ENCODE data around the gene RASGRF1.
"Not testable (repeated sequence)": the region's sequence is repeated elsewhere in the genome, so short reads cannot be mapped to it uniquely, and the experiment has no call there.

Gene RASGRF1

DNA sequence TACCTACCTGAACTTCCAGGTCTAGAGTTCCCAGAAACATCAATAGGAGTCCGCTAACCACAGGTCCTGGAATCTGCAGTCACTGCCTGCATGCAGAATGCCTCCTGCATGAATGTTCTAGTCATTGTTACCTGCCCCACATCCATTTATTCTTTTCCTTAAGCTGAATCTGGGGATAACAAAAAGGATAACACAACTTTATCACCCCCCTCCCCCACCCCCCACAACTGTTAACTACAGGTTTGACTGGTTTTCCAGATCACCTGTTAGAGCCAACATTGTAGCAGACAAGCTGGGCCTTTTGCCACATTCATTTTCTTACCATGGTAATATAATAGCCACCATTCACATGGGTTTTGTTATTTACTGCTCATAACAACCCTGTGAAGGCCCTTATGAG is 141.1 kb downstream of the RASGRF1 start:
- DNase-seq, result no peak

DNA sequence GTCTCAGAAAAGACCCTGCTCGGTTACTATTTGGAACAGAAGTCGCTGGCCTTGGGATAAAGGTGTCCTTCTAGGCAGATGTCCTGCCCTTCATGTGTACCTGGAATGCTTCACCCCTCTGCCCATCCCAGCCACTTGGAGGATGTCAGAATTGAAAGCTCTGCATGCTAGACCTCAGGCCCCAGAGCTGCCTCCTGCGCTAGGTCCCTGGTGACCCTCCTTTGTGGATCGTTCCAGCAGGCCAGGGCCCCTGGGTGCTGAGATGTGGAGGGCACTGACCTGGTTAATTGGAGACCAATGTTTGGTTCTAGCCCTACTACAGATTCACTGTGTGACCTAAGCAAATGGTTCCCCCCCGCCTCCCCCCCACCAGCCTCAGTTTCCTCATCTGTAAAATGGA is 143.1 kb downstream of the RASGRF1 start:
- no peak for DNase-seq

DNA sequence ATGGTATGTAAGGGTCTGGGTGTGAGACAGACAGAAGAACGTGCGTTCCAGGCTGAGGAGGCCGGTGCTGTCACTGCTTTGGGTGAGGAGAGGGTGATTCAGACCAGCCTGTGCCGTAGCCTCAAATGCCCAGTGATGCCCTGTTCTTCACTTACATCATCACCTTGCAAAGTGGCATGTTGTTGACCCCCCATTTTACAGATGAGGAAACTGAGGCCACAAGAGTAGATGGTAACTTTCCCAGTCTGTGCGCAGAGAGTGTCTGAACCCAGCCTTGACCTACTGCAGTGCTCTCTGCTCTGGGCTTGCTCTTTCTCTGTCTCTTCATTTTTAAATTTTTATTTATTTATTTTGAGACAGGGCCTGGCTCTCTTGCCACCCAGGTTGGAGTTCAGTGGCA is 144.1 kb downstream of the RASGRF1 start:
- no peak for DNase-seq

DNA sequence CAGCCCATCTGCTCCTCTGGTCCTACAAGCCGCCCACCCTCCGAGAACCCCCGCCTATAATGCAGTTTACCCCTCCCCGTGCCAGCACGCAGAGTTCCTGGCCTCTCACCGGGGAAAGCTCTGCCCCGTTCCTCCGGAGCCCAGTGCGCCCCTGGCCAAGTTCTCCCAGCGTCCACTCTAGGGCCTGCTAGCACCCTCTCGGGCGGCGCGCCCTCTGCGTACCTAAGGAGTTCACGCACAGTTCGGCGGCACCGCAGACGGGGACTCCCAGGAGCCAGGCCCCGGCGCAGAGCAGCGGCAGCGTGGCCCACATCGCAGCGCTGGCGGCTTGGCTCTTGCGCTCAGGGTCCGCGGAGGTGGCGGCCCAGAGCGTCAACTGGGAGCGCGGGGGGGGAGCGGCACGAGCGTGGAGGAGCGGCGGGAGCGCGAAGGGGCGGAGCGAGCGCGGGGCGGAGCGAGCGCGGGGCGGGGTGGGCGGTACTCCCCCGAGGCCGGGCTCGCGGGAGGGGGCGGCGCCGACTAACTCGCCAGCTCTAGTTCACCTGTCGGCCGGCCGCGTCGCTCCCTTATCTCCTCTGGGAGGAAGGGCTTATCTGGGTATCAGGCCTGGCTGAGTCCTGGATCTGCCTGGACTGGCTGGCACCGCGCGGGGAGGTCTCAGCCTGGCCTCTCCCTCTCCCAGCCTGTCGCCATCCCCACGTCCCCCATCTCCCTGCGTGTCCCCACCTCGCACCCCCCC is 145.7 kb downstream of the RASGRF1 start, which contains the start of gene CTSH:
Gene CTSH, minus strand, starts transcription at position 378 of the 739 bp plus-strand sequence. Its CDS starts 65 bp downstream, at position 313.
- DNase-seq, result peak; percentile 51

DNA sequence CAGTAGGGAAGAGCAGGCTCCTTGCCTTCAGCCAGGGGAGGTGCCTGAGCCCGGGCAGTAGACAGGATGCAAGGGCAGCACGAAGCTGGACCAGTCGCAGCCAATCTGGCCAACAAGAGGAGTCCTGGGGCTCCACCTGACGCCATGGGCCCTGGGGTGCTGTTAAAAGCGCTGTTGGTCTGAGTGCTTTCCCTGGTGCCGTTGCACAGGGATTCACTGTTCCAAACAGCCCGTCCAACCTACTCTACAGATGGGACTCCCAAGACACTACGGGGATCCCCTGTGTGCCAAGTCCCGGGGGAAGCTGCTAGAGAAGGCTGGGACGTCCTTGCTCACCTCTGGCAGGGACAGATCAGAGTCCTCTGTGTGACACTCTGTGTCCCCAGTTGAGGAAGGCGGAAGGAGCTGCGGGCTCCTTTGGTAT is 146.4 kb downstream of the RASGRF1 start:
- no peak for DNase-seq

DNA sequence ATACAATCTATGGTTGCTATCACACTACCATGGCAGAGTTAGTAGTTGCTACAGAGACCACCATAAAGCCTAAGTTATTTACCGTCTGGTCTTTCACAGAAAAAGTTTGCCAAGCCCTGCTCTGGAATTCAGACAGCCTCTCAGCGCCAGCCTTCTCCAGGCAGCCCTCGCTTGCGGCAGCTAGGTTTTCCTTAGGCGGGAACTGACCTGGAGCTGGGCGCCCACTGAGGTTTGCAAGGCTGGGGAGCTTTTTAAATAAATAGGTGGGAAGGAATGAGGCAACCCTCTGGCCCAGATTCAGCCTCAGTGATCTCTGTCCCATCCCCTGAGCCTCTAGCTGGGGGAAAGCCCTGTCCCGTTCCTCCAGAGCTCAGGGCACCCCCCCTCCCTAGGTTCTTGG is 146.9 kb downstream of the RASGRF1 start:
- no peak for DNase-seq

DNA sequence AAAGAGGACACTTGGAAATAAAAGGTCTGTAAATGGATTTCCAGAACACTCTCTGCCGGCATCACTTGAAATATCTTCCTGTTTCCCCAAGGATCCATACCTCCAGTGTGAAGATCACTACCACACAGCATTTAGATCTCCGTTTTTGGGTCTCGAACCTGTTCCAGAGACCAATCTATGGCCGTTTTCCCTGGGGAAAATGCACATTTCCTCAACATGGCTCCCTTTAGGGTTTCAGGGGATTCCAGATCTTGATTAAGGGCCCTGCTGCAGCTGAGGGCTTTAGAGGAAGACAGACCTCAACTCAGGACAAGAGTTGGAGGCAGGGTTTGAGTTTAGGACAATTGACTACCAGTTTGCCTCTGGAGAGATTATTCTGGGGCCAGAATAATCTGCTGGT is 147.8 kb downstream of the RASGRF1 start:
- DNase-seq, result no peak

DNA sequence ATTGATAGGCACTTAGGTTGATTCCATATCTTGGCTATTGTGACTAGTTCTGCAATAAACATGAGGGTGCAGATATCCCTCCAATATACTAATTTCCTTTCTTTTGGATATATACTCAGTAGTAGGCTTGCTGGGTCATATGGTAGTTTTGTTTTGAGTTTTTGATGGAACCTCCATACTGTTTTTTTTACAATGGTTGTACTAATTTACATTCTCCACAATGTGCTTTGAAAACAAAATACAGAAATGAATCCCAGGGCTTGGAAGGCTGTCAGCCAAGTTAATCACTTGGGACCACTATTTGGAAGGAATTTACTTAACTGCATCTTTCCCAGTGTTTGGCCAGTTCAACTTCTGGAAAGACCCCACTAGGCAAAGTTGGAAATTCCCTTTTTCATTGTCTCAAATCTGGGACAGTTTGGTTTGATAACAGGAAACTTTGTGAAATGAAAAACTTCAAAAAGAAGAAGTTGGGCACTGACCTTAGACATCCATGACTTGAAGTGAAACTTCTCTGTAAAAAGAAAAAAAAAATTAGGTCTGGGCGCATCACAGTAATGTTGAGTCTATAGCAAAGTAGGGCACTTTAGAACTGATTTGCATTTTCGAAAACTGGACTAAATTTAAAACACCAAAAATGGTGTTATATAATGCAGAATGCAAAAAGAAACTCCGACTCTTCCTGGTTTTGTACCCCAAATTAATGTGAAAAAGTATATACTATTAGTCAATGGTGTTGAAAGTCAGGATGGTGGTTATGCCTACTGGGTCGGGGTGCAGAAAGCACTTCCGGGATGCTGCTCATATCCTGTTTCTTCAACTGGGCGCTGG is 151.7 kb downstream of the RASGRF1 start:
- DNase-seq, result no peak

DNA sequence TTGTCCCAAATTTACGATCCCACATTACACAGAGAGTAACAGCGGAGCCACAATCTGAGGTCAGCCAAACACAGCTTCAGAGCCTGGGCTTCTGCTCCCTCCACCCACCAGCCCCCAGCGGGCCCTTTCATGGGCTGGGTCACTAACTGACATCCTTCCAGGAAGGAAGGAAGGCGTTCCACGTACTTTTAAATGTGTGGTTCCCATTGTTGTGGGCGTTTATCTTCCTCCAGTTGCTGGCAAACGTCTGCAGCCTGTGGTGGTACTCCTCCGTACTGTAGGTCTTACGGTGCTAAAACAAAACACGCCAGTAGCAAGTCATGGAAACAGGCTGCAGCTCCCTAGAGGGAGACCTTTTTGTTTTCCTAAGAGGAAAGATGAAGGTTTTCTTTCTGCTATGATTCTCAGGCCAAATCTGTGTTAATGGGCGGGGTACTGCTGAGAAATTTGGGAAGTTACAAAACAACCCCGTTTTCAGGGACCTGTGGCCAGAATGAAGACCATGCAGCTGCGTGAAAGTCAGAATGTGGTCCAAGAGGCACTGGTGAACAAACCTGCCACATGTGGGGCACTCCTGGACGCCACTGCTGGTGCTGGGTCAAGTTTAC is 153.3 kb downstream of the RASGRF1 start:
- no peak for DNase-seq

DNA sequence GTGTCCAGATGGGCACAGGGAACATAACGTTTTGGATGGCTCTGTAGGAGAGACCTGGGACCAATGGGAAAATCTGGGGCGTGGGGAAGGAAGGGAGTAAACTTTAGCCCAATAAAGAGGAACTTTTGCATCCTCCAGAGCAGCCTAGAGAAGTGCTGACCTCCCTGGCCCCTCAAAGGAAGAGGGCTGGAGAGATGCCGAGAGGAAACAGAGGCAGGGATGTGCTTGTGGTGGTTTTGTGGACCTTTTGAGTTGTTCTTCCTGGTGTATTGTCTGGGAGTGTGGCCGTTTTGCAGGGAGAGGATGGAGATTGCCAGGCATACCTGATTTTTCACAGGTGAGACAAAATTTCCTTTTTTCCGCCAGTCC is 155.9 kb downstream of the RASGRF1 start:
- DNase-seq, result no peak

DNA sequence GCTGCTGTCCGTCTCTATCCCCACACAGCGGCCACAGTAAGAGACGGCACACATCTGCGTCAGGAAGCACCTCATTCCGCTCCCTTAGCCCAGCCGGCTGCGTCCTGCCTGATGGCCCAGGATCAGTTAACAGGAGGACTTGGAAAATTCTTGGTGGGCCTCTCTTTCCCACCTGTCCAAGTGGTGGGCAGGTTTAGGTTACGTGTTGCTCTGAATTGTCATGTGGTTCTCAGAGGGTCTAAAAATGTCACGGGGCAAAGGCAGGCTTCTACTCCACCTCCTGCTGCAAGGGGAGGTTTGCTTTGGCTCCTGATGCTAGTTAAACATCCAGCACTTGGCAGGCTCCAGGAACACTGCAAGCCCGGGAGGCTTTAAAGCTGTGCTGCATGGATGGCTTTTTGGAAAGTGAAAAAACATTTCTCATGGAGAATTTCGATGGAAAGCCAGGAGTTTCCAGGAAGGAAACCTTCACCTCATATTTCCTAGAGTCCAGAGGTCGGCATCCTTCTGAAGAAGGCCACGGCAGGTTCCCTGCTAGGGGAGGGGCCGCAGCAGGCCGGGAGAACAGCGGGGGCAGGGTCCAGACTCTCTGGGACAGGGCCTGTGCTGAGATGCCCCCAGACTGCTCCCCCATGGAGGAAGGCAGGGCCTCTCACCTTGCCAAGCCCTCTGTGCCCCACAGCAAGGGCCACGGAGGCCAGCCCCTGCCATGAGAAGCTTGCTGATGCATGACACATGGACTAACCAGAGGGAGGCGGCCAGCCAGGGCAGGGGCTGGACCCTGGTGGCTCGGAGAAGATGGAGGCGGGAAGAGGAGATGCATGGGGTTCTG is 156.5 kb downstream of the RASGRF1 start:
- DNase-seq, result no peak

DNA sequence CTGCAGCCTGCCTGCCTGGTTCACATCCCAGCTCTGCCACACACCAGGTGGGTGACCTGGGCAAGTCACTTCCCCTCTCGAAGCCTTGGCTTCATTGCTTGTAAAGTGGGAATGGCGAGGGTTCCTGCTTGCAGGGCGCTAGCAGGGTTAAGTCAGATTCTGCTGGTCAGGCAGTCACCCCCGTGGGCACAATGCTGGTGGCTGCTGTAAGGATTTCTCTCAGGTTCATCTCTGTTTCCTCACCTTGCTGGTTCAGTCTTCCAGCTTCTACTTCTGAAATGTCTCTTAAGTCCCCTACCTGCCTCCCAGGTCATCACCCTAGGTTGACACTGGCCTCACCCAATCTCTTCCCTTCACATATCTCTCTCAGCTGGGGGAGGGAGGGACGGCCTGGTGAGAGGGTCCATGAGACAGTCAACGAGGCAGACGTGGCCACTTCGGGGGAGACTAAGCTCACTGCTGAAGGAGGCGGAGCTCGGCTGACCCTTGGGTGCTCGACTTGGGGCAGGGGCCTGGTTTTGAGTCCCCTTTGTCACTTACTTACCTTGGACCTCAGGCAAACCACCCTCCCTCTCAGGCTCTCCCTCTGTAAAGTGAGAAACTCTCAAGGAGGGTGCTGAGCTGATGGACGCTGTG is 157.3 kb downstream of the RASGRF1 start:
- DNase-seq, result no peak

DNA sequence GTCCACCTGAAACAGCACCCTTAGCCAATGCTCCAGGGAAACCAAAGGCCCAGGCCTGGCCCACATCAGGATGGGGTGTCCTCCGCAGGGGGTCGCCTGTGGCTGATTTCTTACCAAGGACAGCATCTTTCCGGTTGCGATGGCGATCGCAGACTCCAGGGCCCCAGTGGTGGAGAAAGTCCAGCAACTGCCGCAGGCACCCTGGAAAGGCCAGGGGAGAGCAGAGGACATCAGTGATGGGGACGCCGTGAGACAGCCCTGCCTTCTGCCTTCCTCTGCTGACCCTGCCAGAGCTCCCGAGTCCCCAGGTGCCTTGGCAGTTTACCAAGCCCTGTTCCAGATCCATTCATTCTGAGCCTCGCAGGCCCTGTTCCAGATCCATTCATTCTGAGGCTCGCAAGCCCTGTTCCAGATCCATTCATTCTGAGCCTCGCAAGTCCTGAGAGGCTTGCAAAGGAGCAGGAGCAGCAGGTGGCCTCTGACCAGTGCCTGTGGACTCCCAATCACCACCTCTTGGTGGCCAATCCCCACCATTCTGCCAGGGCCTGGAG is 158.2 kb downstream of the RASGRF1 start:
- no peak for DNase-seq

DNA sequence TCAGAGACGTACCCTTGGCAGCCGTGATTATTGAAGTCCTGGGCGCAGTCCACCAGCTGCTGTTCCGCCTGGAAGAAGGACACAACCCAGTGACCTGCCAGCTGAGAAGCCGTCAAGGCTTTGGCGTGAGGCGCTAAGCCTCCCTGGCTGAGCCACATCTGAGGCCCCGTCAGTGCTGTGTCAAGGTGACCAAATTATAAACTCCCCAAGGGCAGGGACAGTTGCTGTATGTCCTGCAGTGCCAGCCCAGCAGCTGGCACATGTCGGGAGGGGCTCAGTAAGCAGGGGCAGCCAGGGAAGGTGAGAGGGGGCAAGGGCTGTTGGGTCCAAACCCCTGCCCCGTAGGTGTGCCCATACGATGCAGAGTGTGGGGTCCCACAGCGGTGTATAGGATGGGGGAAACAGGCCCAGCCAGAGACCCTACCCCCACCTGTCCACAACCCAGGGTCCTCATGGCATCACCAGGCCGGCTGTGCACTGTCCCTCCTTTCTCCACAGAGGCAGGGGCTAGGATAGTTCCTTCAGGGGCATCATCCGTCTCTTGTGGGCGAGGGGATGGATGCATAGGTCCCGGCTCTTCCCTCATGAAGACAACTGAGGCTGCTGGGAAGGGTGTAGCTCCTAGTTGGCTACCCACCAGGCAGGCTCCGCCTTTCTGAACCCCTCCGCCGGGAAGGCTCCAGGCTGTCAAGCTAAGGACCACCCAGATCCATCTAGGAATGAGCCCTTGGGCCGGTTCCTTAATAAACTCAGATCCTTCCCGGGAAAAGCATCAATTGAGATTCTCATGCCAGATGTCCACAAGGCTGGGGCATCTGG is 158.9 kb downstream of the RASGRF1 start:
- no peak for DNase-seq

DNA sequence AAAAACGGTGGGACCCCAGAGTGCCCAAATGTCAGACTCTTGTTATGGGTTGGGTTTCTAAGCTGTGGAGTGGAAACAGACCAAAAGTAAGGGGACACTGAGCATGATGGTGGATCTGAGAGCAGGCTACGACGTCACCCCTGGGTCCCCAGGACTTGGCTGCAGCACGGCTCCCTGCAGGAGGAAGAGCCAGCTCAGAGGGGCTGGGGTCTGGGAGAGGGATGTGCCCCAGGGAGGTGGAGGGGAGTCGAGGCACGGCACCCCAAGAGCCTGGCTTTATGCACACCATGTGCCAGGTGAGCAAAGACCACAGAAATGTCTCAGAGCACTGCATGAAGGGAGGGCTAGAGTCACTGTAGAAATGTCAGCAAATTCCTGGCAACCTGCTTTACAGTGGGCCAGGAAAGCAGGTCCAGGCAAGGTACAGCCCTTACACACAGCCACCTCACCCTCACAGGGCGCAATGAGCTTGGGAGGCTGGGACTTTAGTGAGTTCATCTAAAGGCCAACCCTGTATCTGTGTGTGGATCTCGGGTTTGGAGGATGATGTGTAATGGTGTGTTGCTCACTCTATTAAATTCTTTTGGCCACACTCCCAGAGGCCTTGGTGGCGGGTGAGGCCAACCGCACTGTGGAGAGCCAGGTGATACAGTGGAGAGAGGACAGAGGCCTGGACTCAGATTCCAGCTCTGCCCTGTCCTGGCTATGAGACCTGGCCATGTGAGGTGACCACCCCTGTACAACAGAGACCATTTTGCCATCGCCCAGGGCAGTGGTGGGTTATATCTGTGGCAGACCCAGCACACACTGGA is 159.8 kb downstream of the RASGRF1 start:
- no peak for DNase-seq

DNA sequence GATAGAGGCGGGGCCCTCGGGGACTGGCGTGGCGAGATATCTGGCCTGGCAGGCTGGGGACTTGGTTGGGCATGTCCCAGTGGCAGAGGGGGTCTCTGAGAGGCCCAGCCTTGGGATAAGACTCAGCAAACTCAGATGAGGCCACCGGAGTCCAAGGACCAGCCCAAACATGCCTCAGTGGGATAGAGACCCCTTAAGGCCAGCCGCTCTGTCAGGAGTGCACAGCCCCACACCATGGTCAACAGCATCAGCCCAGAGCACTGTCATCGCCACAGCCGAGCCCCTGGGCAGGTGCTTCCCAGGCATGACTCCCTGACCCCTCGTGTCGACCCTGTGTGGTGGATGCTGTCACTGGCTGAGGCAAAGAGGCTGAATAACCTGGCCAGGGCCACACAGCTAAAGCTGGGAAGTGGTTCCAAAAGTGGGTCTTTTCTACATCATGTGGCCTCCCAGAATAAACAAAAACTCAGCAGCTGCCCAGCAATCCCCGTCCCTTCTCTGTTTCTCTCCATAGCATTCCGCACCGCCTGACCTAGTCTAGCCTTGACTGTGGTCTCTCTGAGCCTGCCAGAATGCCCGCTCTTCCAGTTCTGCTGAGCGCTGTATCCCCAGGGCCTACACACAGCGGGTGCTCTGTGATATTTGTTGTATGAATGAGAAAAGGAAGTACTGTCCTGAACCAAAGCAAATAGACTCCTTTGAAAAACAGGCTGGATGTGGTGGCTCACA is 160.9 kb downstream of the RASGRF1 start:
- no peak for DNase-seq

DNA sequence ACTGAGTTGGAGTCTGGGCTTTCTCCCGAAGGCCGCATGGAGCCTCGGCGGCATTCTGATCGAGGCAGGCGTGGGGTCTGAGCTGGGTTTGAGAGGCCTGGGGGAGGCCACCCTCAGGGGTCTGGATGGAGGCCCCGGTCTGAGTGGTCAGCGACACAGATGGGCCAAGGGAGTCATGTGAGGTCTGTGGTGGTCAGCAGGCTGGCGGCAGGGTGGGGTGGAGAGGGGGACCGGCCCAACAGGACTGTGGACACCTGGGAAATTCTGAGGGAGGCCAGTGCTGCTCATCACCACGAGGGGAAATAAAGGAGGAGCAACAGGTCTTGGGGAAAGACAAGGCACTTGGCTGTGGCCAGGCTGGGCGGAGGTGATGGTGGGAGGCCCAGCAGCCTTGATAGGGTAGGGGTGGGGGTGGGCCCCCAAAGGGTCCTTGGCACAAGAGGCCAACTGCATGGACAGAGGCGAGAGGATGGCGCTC is 161.9 kb downstream of the RASGRF1 start:
- no peak for DNase-seq

DNA sequence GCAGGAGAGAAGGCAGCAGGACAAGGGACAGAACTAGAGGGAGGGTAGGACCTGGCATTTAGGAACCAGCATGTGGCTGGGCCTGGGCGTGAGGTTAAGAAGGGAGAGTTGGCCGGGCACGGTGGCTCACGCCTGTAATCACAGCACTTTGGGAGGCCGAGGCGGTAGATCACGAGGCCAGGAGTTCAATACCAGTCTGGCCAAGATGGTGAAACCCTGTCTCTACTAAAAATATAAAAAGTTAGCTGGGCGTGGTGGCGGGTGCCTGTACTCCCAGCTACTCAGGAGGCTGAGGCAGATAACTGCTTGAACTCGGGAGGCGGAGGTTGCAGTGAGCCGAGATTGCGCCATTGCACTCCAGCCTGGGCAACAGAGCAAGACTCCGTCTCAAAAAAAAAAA is 162.4 kb downstream of the RASGRF1 start:
- DNase-seq, result not testable (repeated sequence)

DNA sequence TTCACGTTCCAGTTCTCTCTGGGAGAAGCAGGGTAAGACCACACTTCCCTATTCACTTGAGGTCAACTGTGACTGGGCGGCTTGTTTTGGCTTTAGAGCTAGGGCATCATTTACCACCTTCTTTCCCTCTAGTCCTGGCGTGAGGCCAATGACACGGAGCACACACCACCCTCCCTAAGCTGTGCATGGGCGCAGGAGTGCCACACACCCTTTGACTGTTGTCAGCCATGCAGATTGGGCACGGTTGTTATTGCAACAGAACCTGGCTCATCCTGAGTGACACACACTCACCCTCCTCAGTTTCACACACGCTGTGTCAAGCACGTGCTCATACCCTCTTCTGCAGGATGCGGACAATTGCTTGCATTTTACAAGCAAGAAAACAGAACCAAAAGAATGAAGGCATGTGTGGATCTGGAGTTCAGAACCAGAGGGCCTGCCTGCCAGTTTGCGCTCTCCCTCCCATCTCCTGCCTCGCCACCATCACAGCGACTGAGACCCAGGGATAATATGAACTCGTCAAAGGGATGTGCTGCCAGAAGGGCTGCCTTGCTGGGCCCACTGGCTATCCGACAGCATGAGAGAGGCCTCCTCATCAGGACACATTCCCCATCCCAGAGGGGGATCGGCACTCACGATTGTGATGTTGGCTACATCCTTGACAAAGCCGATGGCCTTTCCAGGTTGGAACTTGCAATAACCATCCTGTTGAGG is 163.3 kb downstream of the RASGRF1 start:
- no peak for DNase-seq
